Measurements from ENCODE around the gene NANOGP8. TPM values are rescaled to one million over a fixed set of nuclear protein-coding genes. Genes with fewer than 3 reads are reported as not detected.
"Not testable (repeated sequence)": the region's sequence is repeated elsewhere in the genome, so short reads cannot be mapped to it uniquely, and the experiment has no call there.

Gene NANOGP8, protein sequence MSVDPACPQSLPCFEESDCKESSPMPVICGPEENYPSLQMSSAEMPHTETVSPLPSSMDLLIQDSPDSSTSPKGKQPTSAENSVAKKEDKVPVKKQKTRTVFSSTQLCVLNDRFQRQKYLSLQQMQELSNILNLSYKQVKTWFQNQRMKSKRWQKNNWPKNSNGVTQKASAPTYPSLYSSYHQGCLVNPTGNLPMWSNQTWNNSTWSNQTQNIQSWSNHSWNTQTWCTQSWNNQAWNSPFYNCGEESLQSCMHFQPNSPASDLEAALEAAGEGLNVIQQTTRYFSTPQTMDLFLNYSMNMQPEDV
- not detected for total RNA-seq
- long read RNA-seq, result 0 reads

DNA sequence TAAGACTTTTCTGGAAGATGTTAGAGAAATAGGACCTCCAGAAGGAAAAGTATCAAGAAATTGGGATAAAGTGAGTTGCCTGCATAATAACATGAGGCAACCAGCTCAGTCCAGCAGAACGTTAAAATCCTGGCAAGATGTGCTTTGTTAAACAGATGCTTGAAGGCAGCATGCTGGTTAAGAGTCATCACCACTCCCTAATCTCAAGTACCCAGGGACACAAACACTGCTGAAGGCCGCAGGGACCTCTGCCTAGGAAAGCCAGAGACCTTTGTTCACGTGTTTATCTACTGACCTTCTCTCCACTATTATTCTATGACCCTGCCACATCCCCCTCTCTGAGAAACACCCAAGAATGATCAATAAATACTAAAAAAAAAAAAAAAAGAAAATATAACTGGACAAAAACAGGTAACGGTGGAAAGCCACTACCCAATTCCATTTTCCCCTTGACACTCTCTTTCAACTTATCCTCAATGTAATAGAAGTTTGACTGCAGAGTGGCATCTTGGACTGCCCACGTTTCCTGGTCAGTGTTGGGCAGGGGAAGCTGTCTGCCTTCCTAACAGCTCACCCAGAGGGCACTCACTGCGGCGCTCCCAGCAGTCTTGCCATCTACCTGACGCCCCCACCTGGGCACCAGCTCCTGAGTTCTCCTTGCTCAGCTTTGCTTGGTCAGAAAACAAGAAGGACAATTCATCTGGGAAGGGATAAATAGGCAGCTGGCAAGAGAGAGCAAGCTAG is at the start of gene NANOGP8:
TSS of gene NANOGP8 (minus strand) at position 120 of the 744 bp plus-strand sequence. CDS start 185 bp downstream, outside the sequence.
- ATAC-seq; DNase-seq (ENCODE audit: missing footprints): not testable (repeated sequence)
- intact Hi-C loops (cut with DNase I), result loop anchor here (10.0 kb wide), 1 partner anchor 359 kb away; no protein-coding TSS in a partner anchor

DNA sequence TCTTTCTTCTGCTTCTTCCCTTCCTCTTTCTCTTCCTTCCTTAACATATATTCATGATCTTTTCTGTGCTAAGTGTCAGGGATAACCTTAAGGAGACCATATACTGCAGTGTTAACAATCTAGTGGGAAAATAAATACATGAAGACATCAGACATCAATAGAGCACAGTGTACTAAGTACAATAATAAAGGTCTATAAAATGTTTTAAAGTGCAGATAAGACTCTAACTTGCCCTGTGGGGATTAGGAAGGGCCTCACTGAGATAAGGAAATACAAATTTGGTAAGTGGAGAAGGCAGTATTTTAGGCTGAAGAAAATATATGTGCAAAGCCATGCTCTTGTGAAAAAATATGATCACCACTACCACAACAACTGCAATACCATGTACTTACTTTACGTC is 49.2 kb upstream of the NANOGP8 start:
- intact Hi-C loops (cut with DNase I), result no loop called here
- DNase-seq (ENCODE audit: missing footprints), result no peak
- ATAC-seq, result no peak

DNA sequence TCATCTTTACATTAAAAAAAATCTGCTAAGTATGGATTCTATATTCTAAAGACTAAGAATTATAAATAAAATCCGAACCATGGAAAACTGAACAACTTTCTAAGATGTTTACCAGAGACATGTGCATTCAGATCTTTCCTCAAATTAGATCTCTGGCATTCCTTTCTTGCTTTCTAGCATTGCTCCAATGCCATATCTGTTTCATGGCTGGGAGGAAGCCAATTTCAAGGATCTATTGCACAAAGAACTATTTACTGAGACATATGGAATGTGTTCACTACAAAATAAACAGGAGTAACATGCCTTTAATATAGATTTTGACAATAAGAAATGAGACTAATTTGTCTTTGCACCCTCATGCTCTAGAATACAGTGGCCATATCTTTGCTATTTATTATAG is 45.1 kb upstream of the NANOGP8 start:
- intact Hi-C loops (cut with DNase I), result no loop called here
- ATAC-seq (no peak), DNase-seq (ENCODE audit: missing footprints) (no peak)

DNA sequence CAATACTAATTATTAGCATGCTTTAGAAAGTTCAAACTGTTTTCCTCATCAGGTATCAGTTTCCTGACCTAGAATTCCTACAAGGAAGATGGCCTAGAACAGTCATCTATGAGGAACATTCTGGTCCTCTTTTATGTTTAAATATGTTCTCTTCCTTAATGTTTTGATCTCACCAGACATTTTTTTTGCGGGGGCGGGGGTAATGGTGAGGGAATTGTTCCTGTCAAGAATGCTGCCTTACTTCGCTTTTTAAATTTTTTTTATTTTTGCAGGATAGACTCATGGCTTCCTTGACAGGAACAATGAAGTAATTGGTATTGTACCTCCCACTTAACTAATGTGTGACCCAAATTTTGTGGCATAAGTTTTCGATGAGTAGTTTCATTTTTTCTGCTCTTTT is 44.3 kb upstream of the NANOGP8 start:
- intact Hi-C loops (cut with DNase I), result no loop called here
- ATAC-seq, result no peak

DNA sequence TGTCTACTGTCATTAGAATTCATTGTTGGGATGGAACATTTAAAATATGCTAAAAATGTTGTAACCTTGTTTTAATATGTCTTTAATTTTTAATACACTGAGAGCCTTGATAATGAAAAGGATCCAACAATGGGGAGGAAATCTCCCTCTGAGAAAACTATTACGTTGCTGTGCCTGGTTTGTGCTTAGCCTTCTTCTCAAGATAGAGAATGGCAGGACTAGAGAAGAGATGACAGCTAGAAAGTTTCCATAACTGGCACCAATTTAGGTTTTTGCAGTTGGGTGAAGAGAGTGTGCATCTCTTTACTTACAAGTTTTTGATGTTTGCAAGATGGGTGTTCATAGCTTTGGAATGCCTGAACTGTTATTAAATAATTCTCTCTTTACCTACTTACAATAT is 42.6 kb upstream of the NANOGP8 start:
- intact Hi-C loops (cut with DNase I), result no loop called here
- no peak for ATAC-seq

More for the DNA sequence above, 44.3 kb upstream of the NANOGP8 start:
- no peak for DNase-seq (ENCODE audit: missing footprints)

DNA sequence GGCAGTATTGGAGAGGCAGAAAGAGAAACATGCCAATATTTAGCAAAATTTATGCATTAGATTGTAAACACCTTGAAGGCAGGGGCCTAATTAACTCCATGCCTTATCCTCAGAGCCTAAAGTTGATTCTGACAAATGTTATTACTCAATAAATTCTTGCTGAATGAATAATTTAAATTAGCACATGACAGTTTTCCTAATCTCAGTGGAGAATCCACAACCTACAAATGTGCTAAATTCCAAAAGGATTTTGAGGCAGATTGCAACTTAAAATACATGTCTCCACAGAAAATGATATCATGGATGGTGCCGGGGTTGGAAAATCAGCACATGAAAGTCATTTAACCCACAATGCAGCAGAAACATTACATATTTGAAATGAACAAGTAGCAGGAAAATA is 41.1 kb upstream of the NANOGP8 start:
- intact Hi-C loops (cut with DNase I), result no loop called here

More for the DNA sequence above, 42.6 kb upstream of the NANOGP8 start:
- DNase-seq (ENCODE audit: missing footprints), result no peak

DNA sequence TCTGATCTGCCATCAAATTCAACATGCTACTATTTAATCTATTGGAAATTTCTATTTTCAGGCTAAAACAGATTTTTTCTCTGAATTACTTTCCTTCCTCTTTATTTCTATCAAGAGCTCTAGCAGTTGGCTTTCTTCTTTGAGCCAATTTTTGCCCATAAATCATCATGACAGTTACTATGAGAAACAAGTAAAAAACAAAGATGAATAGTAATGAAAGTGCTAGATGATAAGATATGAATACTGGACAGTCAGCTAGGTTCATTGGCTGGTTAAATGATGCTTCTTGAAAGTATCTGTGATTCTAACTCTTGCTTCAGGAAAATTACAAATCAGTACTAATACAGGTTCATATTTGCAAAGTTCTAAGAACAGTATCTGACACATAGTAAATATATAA is 38.6 kb upstream of the NANOGP8 start:
- no peak for ATAC-seq
- DNase-seq (ENCODE audit: missing footprints), result no peak
- intact Hi-C loops (cut with DNase I), result no loop called here

More for the DNA sequence above, 41.1 kb upstream of the NANOGP8 start:
- ATAC-seq (no peak), DNase-seq (ENCODE audit: missing footprints) (no peak)

DNA sequence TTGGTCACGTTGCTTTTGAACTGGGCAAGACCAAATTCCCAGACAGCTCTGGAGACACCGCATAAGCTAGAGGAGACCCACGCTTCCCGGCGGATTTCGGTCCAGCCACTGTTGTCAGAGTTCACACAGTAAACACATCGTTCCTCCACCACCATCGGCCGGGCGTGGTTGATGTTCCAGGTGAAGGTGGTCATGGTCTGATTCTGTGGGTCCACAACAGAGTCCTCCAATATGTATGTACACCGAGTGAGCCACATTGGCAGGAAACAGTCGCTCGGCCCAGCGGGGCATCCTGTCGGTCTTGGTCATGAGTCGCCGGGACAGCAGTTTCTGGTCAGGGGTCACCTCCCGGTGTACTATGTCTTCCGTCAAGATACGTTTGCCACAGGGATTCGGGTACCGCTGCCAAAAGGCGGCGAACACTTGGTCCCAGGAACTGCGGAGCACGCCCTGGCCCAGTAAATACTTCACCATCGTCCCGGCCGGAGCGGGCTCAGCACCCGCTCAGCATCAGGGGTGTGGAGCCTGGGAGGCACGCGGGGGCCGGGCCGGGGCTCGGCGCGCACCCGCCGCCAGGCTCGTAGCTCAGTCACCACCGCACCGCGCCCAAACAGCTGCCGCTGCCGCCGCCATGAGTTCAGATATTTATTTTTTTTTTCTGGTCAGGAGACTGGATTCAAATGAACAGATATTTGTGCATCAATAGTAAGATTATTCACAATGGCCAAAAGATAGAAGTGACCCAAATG is 36.7 kb upstream of the NANOGP8 start:
- ATAC-seq, result no peak
- no peak for DNase-seq (ENCODE audit: missing footprints)
- intact Hi-C loops (cut with DNase I), result no loop called here

DNA sequence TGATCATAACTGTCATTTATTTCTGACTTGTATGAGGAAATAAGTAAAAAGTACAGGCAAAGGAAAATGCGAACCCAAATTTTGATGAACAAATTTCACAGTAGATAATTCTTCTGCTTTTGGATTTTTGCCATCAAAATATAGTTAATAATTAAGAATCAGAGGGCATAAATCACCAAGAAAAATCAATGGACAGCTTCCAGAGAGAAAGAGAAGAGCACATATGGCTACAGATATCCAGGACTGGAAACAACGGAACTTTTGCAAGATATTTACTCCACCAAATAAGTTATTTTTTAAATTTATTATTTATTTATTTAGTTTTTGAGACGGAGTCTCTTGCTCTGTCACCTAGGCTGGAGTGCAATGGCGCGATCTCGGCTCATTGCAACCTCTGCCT is 35.1 kb upstream of the NANOGP8 start:
- ATAC-seq, result no peak
- intact Hi-C loops (cut with DNase I), result no loop called here
- DNase-seq (ENCODE audit: missing footprints), result no peak

DNA sequence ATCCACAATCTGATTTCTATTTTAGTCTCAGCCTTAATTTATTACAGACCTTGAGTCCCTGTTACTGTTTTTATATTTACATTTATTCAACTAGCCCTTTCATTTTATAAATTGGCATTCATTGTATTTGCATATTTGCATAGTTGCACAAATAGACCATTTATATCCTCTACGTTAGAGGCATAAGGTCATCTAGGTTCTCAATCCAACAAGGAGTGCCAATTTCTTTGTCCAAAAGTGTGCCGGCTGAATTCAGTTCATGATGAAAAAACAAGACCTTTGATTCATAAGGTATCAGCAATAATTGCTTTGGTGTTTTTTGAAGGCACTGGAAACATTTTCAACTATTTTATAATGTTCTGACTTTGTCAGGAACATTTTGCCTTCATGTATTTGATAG is 33.9 kb upstream of the NANOGP8 start:
- ATAC-seq, result no peak
- no peak for DNase-seq (ENCODE audit: missing footprints)
- intact Hi-C loops (cut with DNase I), result no loop called here

DNA sequence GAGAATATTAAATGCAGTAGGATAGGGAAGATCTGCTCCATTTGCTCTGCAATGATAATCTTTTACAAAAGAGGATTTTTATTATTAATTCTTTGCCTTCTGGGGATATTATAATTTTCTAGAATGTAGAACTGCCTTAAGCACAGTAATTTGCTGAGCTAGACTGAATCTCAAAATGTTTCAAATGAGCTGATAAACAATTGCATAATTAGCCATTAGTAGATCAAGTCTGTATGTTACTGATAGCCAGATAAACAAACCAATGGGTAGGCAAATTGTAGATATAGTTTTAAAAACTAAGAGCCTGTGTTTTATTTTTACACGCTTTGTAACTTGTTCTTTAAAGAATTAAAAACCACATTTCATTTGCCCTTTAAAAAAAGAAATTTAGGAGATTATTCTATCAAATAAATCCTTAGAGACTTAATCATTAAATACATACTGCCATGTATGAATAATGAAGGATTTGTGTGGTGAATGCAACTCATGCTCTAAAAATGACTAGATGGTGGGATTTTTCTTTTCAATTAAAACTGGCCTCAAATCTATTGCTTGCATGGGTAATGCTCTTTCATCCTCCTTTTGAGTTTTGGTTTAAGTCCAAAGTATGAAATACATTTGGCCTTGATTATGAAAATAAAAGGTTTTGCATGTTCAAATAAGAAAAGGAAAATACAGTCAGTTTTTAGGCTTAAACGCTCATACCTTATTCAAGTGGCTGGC is 32.6 kb upstream of the NANOGP8 start:
- intact Hi-C loops (cut with DNase I), result no loop called here
- DNase-seq (ENCODE audit: missing footprints) (no peak), ATAC-seq (no peak)

DNA sequence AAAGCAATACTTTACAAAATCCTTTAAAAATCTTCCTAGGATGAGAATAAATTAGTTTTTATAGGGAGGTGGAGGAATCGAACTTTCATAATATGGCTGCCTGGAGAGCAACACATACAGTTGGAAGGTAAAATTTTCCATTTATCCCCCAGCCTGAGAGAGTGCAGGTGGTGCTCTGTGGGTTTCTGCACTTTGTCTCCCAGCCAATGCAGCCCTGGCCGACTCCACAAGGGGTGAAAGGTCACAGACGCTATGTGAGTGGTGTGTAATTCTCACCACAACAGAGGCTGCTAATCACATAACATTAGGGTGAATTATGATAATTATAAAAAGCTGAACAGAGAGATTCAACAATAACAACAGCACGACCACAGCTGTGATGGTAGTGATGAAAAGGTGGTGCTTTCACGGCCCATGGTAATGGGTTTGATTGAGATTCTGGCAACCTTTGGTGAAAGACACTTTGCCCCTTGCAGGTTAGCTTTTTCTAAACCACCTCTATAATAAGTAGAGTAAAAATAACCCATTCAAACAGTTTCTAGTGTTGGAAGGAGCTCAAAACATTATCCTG is 30.1 kb upstream of the NANOGP8 start:
- DNase-seq (ENCODE audit: missing footprints) (peak; percentile 31), ATAC-seq (no peak)
- intact Hi-C loops (cut with DNase I), result no loop called here

DNA sequence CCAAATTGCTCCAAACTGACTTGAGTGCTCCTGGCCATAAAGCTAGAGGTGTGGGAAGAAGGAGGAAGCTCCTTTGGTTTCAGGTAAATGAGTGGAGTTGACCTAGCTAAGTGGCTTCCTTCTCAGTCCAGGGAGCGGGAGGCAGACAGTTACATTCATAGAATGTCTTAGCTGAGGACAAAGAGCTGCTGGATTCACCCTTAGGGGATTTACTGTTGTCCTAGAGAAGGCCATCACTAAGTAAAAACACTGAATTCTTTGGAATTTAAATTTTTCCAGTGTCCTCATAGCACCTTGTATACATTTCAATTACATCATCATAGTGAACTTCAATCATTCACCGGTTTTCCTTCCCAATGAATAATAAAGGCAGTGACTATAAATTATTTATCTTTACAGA is 27.3 kb upstream of the NANOGP8 start:
- ATAC-seq (no peak), DNase-seq (ENCODE audit: missing footprints) (no peak)
- intact Hi-C loops (cut with DNase I), result no loop called here

DNA sequence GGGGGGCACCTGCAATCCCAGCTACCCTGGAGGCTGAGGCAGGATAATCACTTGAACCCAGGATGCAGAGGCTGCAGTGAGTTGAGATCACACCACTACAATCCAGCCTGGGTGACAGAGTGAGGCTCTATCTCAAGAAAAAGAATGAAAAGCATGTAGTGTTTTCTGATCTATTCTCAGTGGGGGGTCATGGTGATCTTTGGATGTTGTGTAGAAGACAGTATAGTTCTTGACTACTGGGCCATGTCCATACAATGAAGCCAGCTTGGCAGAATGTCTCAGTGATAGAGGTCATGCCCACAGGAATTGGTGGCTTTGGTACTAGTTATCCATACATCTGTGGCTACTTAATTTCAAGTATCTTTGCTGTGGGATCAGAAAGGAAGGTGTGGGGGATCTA is 26.8 kb upstream of the NANOGP8 start:
- no peak for ATAC-seq
- intact Hi-C loops (cut with DNase I), result no loop called here
- no peak for DNase-seq (ENCODE audit: missing footprints)

DNA sequence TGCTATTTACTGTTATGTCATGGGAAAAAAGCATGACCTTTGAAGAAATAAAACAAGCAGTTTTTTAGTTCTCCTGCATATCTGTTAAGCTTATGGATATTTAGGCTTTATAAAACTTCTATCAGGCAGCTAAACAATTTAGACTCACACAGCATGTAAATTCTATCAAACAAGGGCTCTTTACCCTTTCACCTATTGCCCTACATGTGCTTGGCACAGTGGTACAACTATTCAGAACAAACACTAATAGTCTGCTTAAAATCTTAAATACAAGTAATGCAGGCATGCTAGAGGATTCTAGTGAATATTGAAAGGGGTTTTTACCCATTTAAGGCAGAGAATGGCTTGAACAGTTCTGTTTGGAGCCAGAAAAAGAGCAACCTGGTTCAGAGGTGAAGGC is 23.4 kb upstream of the NANOGP8 start:
- intact Hi-C loops (cut with DNase I), result no loop called here
- ATAC-seq, result no peak

DNA sequence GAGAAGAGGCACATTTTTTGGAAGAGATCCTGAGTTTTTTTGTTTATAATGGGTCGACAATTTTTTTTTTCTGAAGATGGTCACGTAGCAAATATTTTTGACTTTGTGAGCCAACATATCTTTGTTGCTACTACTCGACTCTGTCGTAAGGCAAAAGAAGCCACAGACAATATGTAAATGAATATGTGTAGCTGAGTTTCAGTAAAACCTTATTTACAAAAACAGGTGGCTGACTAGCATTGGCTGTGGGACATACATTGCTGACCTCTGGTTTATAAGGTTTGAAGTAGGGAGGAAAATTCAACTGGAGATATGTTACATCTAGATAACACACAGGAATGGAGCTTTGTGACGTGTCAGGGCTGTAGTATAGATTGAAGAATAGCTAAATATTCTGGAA is 22.5 kb upstream of the NANOGP8 start:
- ATAC-seq, result no peak
- intact Hi-C loops (cut with DNase I), result no loop called here
- no peak for DNase-seq (ENCODE audit: missing footprints)

More for the DNA sequence above, 23.4 kb upstream of the NANOGP8 start:
- no peak for DNase-seq (ENCODE audit: missing footprints)

DNA sequence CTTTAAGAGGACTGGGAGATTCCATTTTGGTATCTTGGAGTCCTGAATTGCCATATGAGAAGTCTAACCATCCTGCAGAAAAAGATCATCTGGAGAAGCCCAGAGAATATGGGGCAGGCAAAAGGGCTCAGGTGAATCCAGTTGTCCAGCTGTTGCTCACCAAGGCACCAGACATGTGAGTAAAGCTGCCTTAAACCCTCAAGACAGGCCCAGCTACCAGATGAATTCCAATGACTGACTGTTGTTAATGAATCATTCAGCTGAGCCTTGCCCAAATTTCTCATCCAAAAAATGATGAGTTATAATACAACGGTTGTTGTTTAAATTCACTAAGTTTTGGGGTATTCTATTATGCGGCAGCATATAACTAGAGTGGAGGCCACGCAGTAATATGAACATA is 22.0 kb upstream of the NANOGP8 start:
- ATAC-seq, result no peak
- intact Hi-C loops (cut with DNase I), result no loop called here
- no peak for DNase-seq (ENCODE audit: missing footprints)

DNA sequence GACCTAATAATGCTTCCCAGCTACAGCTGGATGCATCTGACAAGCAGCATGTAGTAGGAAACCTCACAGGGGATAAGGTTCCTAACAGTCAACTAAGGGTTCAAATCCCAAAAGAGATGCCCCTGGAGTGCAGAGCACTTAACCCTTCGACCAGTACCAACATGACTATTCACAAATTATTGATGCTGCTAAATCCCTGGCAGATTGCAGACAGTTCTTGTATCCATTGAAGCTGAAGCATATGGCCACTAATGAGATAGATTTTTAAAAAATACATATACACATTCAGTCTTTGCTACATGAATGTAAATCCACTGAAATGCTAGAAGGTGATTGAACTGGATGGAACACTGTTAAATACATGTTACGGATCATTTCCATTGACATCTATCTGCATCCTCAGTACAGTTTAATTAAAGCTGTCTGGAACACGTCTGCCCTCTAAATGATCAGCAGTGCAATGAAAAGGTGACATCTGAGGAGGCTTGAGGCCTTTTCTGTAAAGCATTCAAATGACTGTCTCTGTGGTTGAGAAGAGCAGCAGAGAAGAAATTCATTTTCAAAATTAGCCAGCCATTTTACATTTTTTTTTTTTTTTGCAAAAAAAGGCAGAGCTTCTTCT is 19.5 kb upstream of the NANOGP8 start:
- no peak for DNase-seq (ENCODE audit: missing footprints)
- intact Hi-C loops (cut with DNase I), result no loop called here
- no peak for ATAC-seq
